ENCODE data around the gene BBLN.

DNA sequence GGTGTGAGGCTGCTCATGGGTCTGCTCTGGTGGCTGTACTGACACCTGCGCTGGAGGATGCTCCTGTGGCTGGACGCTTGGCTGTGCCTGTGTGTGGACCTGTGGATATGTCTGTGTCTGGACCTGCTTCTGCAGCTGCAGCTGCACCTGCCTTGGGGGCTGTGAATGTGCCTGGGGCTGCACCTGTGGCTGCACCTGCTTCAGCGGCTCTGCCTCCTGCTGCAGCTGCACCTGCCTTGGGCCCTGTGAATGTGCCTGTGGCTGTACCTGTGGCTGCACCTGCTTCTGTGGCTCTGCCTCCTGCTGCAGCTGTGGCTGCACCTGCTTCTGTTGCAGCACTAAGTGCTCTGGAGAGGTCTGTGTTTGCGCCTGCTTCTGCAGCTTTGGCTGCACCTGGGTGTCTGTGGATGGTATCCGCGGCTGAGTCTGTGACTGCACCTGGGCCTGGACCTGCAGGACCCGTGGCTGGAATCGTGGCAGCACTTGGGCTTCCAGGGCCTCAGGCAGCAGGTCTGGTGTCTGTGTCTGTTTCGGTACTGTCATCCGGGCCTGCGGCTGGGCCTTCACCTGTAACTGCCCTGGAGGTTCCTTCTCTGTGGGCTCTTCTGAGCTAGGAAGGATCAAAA is 18.9 kb downstream of the BBLN start:
- TF ChIP-seq, protein P1, sequence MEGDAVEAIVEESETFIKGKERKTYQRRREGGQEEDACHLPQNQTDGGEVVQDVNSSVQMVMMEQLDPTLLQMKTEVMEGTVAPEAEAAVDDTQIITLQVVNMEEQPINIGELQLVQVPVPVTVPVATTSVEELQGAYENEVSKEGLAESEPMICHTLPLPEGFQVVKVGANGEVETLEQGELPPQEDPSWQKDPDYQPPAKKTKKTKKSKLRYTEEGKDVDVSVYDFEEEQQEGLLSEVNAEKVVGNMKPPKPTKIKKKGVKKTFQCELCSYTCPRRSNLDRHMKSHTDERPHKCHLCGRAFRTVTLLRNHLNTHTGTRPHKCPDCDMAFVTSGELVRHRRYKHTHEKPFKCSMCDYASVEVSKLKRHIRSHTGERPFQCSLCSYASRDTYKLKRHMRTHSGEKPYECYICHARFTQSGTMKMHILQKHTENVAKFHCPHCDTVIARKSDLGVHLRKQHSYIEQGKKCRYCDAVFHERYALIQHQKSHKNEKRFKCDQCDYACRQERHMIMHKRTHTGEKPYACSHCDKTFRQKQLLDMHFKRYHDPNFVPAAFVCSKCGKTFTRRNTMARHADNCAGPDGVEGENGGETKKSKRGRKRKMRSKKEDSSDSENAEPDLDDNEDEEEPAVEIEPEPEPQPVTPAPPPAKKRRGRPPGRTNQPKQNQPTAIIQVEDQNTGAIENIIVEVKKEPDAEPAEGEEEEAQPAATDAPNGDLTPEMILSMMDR (IDR thresholded peaks at IDR 0.05) = no peak
- TF ChIP-seq POLR2A (IDR thresholded peaks at IDR 0.05) = no peak
